ENCODE measurements around the gene POMT1. TPM values are rescaled to one million over a fixed set of nuclear protein-coding genes. Genes with fewer than 3 reads are reported as not detected.

Gene POMT1
- total and polyA plus RNA-seq, 2 experiments from 2014 or later, result 35.3 to 44.8 TPM

- Histone ChIP-seq H2AFZ (no peak overlapping the region), H4K20me1 (ENCODE audit: insufficient read depth, poor library complexity, severe bottlenecking) (no peaks in the 10 kb centered on the region), H3K27me3 (no peaks in the 10 kb centered on the region), H3K4me1 (ENCODE audit: insufficient read depth) (no peaks in the 10 kb centered on the region), H3K27ac (no peak overlapping the region), H3K9me2 (replicated peaks; ENCODE audit: insufficient read depth) (no peaks in the 10 kb centered on the region), H3K4me3 (no peak overlapping the region), H3K9me3 (ENCODE audit: low read depth) (no peaks in the 10 kb centered on the region), H3K4me2 (no peak overlapping the region), H3K79me2 (no peaks in the 10 kb centered on the region), H3K36me3 (replicated peaks; ENCODE audit: insufficient read depth, low read depth) (no peaks in the 10 kb centered on the region)
- TF ChIP-seq EZH2 (IDR thresholded peaks at IDR 0.05; ENCODE audit: borderline replicate concordance) (no peak), CTCF (IDR thresholded peaks at IDR 0.05; ENCODE audit: poor library complexity) (no peak), EZH2phosphoT487 (IDR thresholded peaks at IDR 0.05; ENCODE audit: low read depth, severe bottlenecking, unreplicated experiment) (no peak)
- WGBS (ENCODE audit: low lambda C conversion rate, missing lambda C conversion rate), result 96% methylated on average over 28 of the region's 29 CpGs
- DNase-seq (ENCODE audit: low spot score), result no peak
These were observed 19.8 kb downstream of the POMT1 start for GRCh38 chr9:131522257-131523085.

GRCh38 chr9:131523086-131523388, 20.3 kb downstream of the POMT1 start:
- Histone ChIP-seq H3K4me2 (no peak overlapping the region), H3K9me3 (ENCODE audit: low read depth) (no peaks in the 10 kb centered on the region), H3K79me2 (no peaks in the 10 kb centered on the region), H3K9me2 (replicated peaks; ENCODE audit: insufficient read depth) (no peaks in the 10 kb centered on the region), H3K4me1 (ENCODE audit: insufficient read depth) (no peaks in the 10 kb centered on the region), H2AFZ (no peak overlapping the region), H3K27me3 (no peaks in the 10 kb centered on the region), H3K27ac (no peak overlapping the region), H3K4me3 (no peak overlapping the region), H4K20me1 (ENCODE audit: insufficient read depth, poor library complexity, severe bottlenecking) (no peaks in the 10 kb centered on the region), H3K36me3 (replicated peaks; ENCODE audit: insufficient read depth, low read depth) (no peaks in the 10 kb centered on the region)
- DNase-seq (ENCODE audit: low spot score), result no peak
- 98% methylated on average over 9 of the region's 9 CpGs for WGBS (ENCODE audit: low lambda C conversion rate, missing lambda C conversion rate)
- TF ChIP-seq CTCF (IDR thresholded peaks at IDR 0.05; ENCODE audit: poor library complexity) (no peak), EZH2phosphoT487 (IDR thresholded peaks at IDR 0.05; ENCODE audit: low read depth, severe bottlenecking, unreplicated experiment) (no peak), EZH2 (IDR thresholded peaks at IDR 0.05; ENCODE audit: borderline replicate concordance) (no peak)

- Histone ChIP-seq H3K27me3 (no peaks in the 10 kb centered on the region), H3K4me3 (no peak overlapping the region), H2AFZ (no peak overlapping the region), H3K36me3 (replicated peaks; ENCODE audit: insufficient read depth, low read depth) (no peaks in the 10 kb centered on the region), H3K9me3 (ENCODE audit: low read depth) (no peaks in the 10 kb centered on the region), H3K79me2 (no peaks in the 10 kb centered on the region), H3K9me2 (replicated peaks; ENCODE audit: insufficient read depth) (no peaks in the 10 kb centered on the region), H3K27ac (no peak overlapping the region), H3K4me2 (no peak overlapping the region), H3K4me1 (ENCODE audit: insufficient read depth) (no peaks in the 10 kb centered on the region), H4K20me1 (ENCODE audit: insufficient read depth, poor library complexity, severe bottlenecking) (no peaks in the 10 kb centered on the region)
- TF ChIP-seq EZH2 (IDR thresholded peaks at IDR 0.05; ENCODE audit: borderline replicate concordance), result no peak
- no peak for TF ChIP-seq EZH2phosphoT487 (IDR thresholded peaks at IDR 0.05; ENCODE audit: low read depth, severe bottlenecking, unreplicated experiment)
- TF ChIP-seq CTCF (IDR thresholded peaks at IDR 0.05; ENCODE audit: poor library complexity), result no peak
- no peak for DNase-seq (ENCODE audit: low spot score)
- 87% methylated on average over 29 of the region's 29 CpGs for WGBS (ENCODE audit: low lambda C conversion rate, missing lambda C conversion rate)
These were observed 21.0 kb downstream of the POMT1 start for GRCh38 chr9:131523451-131524435.
